Lower lobe of right lung (tissue), 2 donors: Measurements from ENCODE around the gene DEPDC5. TPM values are rescaled to one million over a fixed set of nuclear protein-coding genes. Genes with fewer than 3 reads are reported as not detected.

Source experiments
- ATAC-seq, 2 donors: fragments of 200-7000 bp; cut with Tn5 transposase; one replicate each; pipeline ENCODE4 v1.9.1; 2020 to 2022; ENCODE audit warnings: mild to moderate bottlenecking in 2 of 2, moderate library complexity in 2 of 2
- DNase-seq: peaks from one replicate; pipeline ENCODE4 v3.0.0-alpha.2; 2020
- H3K27ac ChIP-seq: fragments of 200-600 bp; one replicate; pipeline ENCODE4 v1.8.0; 2022
- H3K27me3 ChIP-seq: fragments of 200-600 bp; one replicate; pipeline ENCODE4 v1.8.0; 2022; ENCODE audit warnings: low read depth
- H3K36me3 ChIP-seq: fragments of 200-600 bp; one replicate; pipeline ENCODE4 v1.8.0; 2022; ENCODE audit warnings: mild to moderate bottlenecking
- H3K4me1 ChIP-seq: fragments of 200-600 bp; one replicate; pipeline ENCODE4 v1.8.0; 2022
- H3K4me3 ChIP-seq: fragments of 200-600 bp; one replicate; pipeline ENCODE4 v1.8.0; 2022; ENCODE audit warnings: mild to moderate bottlenecking
- H3K9me3 ChIP-seq: fragments of 200-600 bp; one replicate; pipeline ENCODE4 v1.8.0; 2022
- intact Hi-C: fragments of 100-400 bp; cut with DNase I; formaldehyde crosslinking; loops from one replicate; pipeline ENCODE4 v1.11.0; 2022
- total RNA-seq: library from RNA; stranded (reverse); fragmentation: NEBNext Ultra II Directional; extraction: Animal tissue kit (Norgen Biotek cat#: 25700); gene quantifications from one replicate; pipeline ENCODE4 v1.2.1, GENCODE V29; 2021
- TF ChIP-seq, protein P1 (sequence below): fragments of 200-600 bp; IDR thresholded peaks from one replicate; pipeline ENCODE4 v1.8.0; 2022; ENCODE audit warnings: antibody characterized with exemption, mild to moderate bottlenecking
- donor health status: DM: no; HTN: yes; CAD: no; lungs with severe emphysema.

DEPDC5 gene
- total RNA-seq, 1 donor from 2014 or later, result 29.0 TPM

DNA sequence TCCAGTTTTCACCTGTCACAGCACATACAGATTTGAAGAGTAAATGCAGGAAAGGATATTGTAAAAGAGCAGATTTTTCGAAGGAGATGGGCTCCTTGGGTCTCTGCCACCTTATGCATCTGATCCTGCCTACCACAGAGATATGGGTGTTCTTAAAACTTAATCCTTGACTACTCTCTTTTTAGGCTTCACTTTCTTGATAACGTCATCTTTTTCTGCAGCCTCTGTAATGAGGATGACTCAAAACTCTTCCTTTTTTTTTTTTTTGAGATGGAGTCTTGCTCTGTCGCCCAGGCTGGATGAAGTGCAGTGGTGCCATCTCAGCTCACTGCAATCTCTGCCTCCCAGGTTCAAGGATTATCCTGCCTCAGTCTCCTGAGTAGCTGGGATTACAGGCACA, 11.7 kb upstream of the DEPDC5 start:
- H3K4me1 ChIP-seq, result peaks cover 28% of the 10 kb centered on the region
- DNase-seq, result no peak
- intact Hi-C loops, result no loop called here

DNA sequence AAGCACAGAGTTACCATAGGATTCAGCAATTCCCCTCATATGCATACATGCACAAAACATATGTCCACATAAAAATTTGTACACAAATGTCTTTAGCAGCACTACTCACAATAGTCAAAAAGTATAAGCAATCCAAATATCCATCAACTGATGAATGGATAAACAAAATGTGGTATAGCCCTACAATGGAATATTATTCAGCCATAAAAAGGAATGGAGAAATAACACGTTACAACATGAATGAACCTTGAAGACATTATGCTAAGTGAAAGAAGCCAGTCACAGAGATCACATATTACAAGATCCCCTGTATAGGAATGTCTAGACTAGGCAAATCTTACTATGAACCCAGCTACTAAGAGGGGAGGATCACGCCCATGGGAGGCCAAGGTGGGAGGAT, 11.1 kb upstream of the DEPDC5 start:
- TF ChIP-seq, protein P1, sequence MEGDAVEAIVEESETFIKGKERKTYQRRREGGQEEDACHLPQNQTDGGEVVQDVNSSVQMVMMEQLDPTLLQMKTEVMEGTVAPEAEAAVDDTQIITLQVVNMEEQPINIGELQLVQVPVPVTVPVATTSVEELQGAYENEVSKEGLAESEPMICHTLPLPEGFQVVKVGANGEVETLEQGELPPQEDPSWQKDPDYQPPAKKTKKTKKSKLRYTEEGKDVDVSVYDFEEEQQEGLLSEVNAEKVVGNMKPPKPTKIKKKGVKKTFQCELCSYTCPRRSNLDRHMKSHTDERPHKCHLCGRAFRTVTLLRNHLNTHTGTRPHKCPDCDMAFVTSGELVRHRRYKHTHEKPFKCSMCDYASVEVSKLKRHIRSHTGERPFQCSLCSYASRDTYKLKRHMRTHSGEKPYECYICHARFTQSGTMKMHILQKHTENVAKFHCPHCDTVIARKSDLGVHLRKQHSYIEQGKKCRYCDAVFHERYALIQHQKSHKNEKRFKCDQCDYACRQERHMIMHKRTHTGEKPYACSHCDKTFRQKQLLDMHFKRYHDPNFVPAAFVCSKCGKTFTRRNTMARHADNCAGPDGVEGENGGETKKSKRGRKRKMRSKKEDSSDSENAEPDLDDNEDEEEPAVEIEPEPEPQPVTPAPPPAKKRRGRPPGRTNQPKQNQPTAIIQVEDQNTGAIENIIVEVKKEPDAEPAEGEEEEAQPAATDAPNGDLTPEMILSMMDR, result no peak
- intact Hi-C loops, result no loop called here
- DNase-seq (no peak), ATAC-seq (no peak)
- no peaks in the 10 kb centered on the region for H3K9me3 ChIP-seq
- H3K27ac ChIP-seq, result no peak overlapping the region
- peaks cover 28% of the 10 kb centered on the region for H3K4me1 ChIP-seq
- no peak overlapping the region for H3K4me3 ChIP-seq
- H3K36me3 ChIP-seq, result peaks cover 32% of the 10 kb centered on the region
- H3K27me3 ChIP-seq, result no peaks in the 10 kb centered on the region

More for the DNA sequence above, 11.7 kb upstream of the DEPDC5 start:
- TF ChIP-seq, protein P1, result no peak
- Histone ChIP-seq H3K27me3 (no peaks in the 10 kb centered on the region), H3K9me3 (no peaks in the 10 kb centered on the region), H3K36me3 (peaks cover 38% of the 10 kb centered on the region), H3K4me3 (no peak overlapping the region), H3K27ac (no peak overlapping the region)
- ATAC-seq, result no peak

DNA sequence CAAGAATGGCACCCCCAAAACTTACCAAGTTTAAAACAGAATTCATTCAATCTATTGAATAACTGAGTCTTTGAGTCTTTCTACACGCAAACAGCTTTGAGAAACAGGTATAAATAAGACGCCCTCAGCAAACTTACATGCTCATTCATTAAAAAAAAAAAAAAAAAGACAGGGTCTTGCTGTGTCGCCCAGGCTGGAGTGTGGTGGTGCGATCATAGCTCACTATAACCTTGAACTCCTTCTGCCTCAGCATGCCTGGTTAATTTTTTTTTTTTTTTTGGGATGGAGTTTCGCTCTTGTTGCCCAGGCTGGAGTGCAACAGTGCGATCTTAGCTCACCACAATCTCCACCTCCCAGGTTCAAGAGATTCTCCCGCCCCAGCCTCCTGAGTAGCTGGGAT, 9.9 kb upstream of the DEPDC5 start:
- no peak for ATAC-seq
- Histone ChIP-seq H3K4me3 (no peak overlapping the region), H3K27ac (no peak overlapping the region), H3K4me1 (peaks cover 40% of the 10 kb centered on the region), H3K9me3 (no peaks in the 10 kb centered on the region), H3K36me3 (peaks cover 20% of the 10 kb centered on the region), H3K27me3 (no peaks in the 10 kb centered on the region)
- intact Hi-C loops, result no loop called here
- no peak for DNase-seq
- TF ChIP-seq, protein P1, result no peak

DNA sequence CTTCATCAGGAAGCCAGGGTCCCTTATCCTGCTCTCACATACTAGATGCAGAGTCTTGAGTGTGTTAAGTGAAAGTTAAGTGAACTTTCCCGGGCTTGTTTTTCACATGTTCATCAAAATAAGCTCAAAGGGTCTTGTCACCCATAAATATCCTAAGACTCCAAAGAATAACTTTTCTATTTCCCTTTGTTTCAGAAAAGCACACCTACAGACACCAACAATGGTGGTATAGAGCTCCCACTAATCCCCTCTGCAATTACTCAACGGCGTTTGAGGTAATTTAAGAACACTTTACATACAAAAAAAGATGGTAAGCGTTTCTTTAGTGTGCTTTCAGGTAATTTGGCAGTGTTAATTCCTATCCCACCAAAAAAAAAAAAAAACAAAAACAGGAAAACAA, 6.4 kb upstream of the DEPDC5 start:
- intact Hi-C loops, result no loop called here
- Histone ChIP-seq H3K27ac (no peak overlapping the region), H3K4me3 (no peak overlapping the region), H3K36me3 (no peaks in the 10 kb centered on the region), H3K4me1 (peaks cover 23% of the 10 kb centered on the region), H3K9me3 (no peaks in the 10 kb centered on the region), H3K27me3 (no peaks in the 10 kb centered on the region)
- DNase-seq (no peak), ATAC-seq (no peak)
- TF ChIP-seq, protein P1, result no peak

DNA sequence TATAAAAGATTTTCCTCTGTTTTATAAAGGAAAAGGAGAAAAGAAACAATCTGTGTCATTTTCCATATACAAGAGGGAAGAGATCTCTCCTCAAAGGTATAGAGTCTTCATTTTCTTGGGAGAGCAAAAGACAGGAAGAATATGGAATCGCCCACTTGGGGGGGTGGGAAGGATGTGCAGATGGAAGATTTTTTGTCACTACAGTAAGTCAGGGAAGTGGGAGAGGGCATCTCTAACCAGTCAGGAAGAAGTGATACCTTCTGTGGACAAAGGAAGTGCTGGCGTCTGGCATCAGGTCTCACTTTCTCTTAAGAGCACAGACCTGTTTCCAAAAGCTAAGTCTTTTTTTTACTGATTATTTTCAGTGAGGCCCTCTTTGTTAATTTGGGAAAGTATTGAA, 5.3 kb upstream of the DEPDC5 start:
- no peaks in the 10 kb centered on the region for H3K9me3 ChIP-seq
- H3K4me3 ChIP-seq, result peak overlapping the region; percentile 99
- H3K4me1 ChIP-seq, result peaks cover 32% of the 10 kb centered on the region
- H3K27ac ChIP-seq, result no peak overlapping the region
- no peaks in the 10 kb centered on the region for H3K27me3 ChIP-seq
- intact Hi-C loops, result no loop called here
- no peaks in the 10 kb centered on the region for H3K36me3 ChIP-seq
- no peak for DNase-seq
- TF ChIP-seq, protein P1, result no peak
- no peak for ATAC-seq
